HG03025 (cell line): Measurements from ENCODE around the gene GLRX5.

Experiments
- ATAC-seq: cut with Tn5 transposase; IDR thresholded peaks from one replicate; pipeline ENCODE4 v1.9.1; 2021; ENCODE audit warnings: mild to moderate bottlenecking, moderate library complexity; ENCODE audit not compliant: unreplicated experiment, low FRiP score

GLRX5 gene

GRCh38 chr14:95515596-95516552, 19.0 kb upstream of the GLRX5 start:
- peak; percentile 64 for ATAC-seq

- ATAC-seq, result peak; percentile 40
Observed at GRCh38 chr14:95516554-95517181, 18.2 kb upstream of the GLRX5 start, which contains the start of gene SYNE3. TSS of gene SYNE3 (minus strand) at chr14:95516650. CDS start at chr14:95475821, 40,829 bp downstream.

- ATAC-seq, result no peak
Observed at GRCh38 chr14:95518045-95518751, 16.7 kb upstream of the GLRX5 start.

GRCh38 chr14:95519699-95520098, 15.2 kb upstream of the GLRX5 start:
- ATAC-seq, result no peak

- no peak for ATAC-seq
Observed at GRCh38 chr14:95520346-95520745, 14.5 kb upstream of the GLRX5 start.

- ATAC-seq, result no peak
Observed at GRCh38 chr14:95521001-95521400, 13.8 kb upstream of the GLRX5 start.

GRCh38 chr14:95522116-95522515, 12.7 kb upstream of the GLRX5 start:
- no peak for ATAC-seq

GRCh38 chr14:95522556-95522955, 12.3 kb upstream of the GLRX5 start:
- no peak for ATAC-seq

- no peak for ATAC-seq
Observed at GRCh38 chr14:95523051-95523814, 11.6 kb upstream of the GLRX5 start.

- ATAC-seq, result no peak
Observed at GRCh38 chr14:95523815-95524448, 10.9 kb upstream of the GLRX5 start.

GRCh38 chr14:95524706-95525512, 9.9 kb upstream of the GLRX5 start:
- ATAC-seq, result no peak

- ATAC-seq, result no peak
Observed at GRCh38 chr14:95525999-95526398, 8.9 kb upstream of the GLRX5 start.

GRCh38 chr14:95526483-95527386, 8.1 kb upstream of the GLRX5 start:
- no peak for ATAC-seq

- ATAC-seq, result no peak
Observed at GRCh38 chr14:95527387-95528002, 7.4 kb upstream of the GLRX5 start.

- no peak for ATAC-seq
Observed at GRCh38 chr14:95529216-95529615, 5.6 kb upstream of the GLRX5 start.

GRCh38 chr14:95530473-95531276, 4.2 kb upstream of the GLRX5 start:
- ATAC-seq, result no peak

- ATAC-seq, result no peak
Observed at GRCh38 chr14:95531473-95531872, 3.4 kb upstream of the GLRX5 start.
